Stimulated activated CD8-positive, alpha-beta memory T cell treated with anti-CD3 and anti-CD28 coated beads, Interleukin-12 subunit alpha, Interleukin-12 subunit beta, amount 100 ng/mL, for 24 hours (primary cell): ENCODE results near the gene SDR9C7.
"Not testable (repeated sequence)": the region's sequence is repeated elsewhere in the genome, so short reads cannot be mapped to it uniquely, and the experiment has no call there.

Experiments used
- DNase-seq: peaks from one replicate; pipeline ENCODE4 v3.0.0-alpha.2; 2020; ENCODE audit errors: extremely low read depth

Gene SDR9C7

GRCh38 chr12:56916296-56916995 lies 17.8 kb downstream of the SDR9C7 start:
- DNase-seq = no peak

GRCh38 chr12:56914724-56915123 lies 19.5 kb downstream of the SDR9C7 start:
- DNase-seq = no peak

- no peak for DNase-seq
These were observed 20.0 kb downstream of the SDR9C7 start for GRCh38 chr12:56914256-56914655.

- DNase-seq = not testable (repeated sequence)
These were observed 24.8 kb downstream of the SDR9C7 start for GRCh38 chr12:56909403-56909802.

- no peak for DNase-seq
These were observed 26.1 kb downstream of the SDR9C7 start for GRCh38 chr12:56908136-56908535.

GRCh38 chr12:56905852-56906251 lies 28.4 kb downstream of the SDR9C7 start:
- DNase-seq = no peak

- no peak for DNase-seq
These were observed 30.8 kb downstream of the SDR9C7 start for GRCh38 chr12:56903374-56903773.

GRCh38 chr12:56901313-56901712 lies 32.9 kb downstream of the SDR9C7 start:
- DNase-seq = not testable (repeated sequence)

- DNase-seq = no peak
These were observed 33.6 kb downstream of the SDR9C7 start for GRCh38 chr12:56900583-56900982.

- no peak for DNase-seq
These were observed 35.3 kb downstream of the SDR9C7 start for GRCh38 chr12:56898938-56899337.

GRCh38 chr12:56897844-56898361 lies 36.3 kb downstream of the SDR9C7 start:
- DNase-seq = no peak

- no peak for DNase-seq
These were observed 38.1 kb downstream of the SDR9C7 start for GRCh38 chr12:56896082-56896481.

GRCh38 chr12:56894698-56895368 lies 39.4 kb downstream of the SDR9C7 start:
- DNase-seq = no peak

- not testable (repeated sequence) for DNase-seq
These were observed 42.3 kb downstream of the SDR9C7 start for GRCh38 chr12:56891885-56892284.

GRCh38 chr12:56886319-56886718 lies 47.9 kb downstream of the SDR9C7 start:
- no peak for DNase-seq

GRCh38 chr12:56885316-56885715 lies 48.9 kb downstream of the SDR9C7 start:
- no peak for DNase-seq

GRCh38 chr12:56884421-56884820 lies 49.8 kb downstream of the SDR9C7 start:
- DNase-seq = no peak

- not testable (repeated sequence) for DNase-seq
These were observed 51.8 kb downstream of the SDR9C7 start for GRCh38 chr12:56882407-56882806.

- no peak for DNase-seq
These were observed 53.8 kb downstream of the SDR9C7 start for GRCh38 chr12:56880125-56880992.

- DNase-seq = not testable (repeated sequence)
These were observed 54.7 kb downstream of the SDR9C7 start for GRCh38 chr12:56879240-56880124.

GRCh38 chr12:56878010-56878339 lies 56.2 kb downstream of the SDR9C7 start:
- DNase-seq = no peak
